H1 (cell line): ENCODE results near the gene CCDC120.

ENCODE experiments used
- ATF3 ChIP-seq: IDR thresholded peaks from 2 replicates; pipeline ENCODE4 v1.6.1; 2011; ENCODE audit warnings: low read depth, mild to moderate bottlenecking, low read length; ENCODE audit not compliant: insufficient read depth
- CHD2 ChIP-seq: IDR thresholded peaks from 2 replicates; pipeline ENCODE4 v1.6.1; 2012; ENCODE audit warnings: low read length, improper control_type of control experiment
- CREB1 ChIP-seq: IDR thresholded peaks from 2 replicates; pipeline ENCODE4 v1.6.1; 2012; ENCODE audit warnings: inconsistent platforms
- CTCF ChIP-seq, 3 experiments: IDR thresholded peaks; 1 replicate in 2 of 3; 2 replicates in 1 of 3; pipeline versions ENCODE4 v1.5.1 to v1.6.1; 2011; ENCODE audit warnings: low read length in 3 of 3, mild to moderate bottlenecking in 3 of 3, inconsistent platforms in 2 of 3, low read depth in 1 of 3, moderate library complexity in 1 of 3; ENCODE audit not compliant: insufficient read depth in 1 of 3; ENCODE audit errors: control extremely low read depth in 1 of 3
- E2F6 ChIP-seq: IDR thresholded peaks from 2 replicates; pipeline ENCODE4 v1.6.1; 2012; ENCODE audit warnings: inconsistent platforms
- NRF1 ChIP-seq: IDR thresholded peaks from 2 replicates; pipeline ENCODE4 v1.6.1; 2011; ENCODE audit warnings: mild to moderate bottlenecking, low read depth, low read length, improper control_type of control experiment
- PHF8 ChIP-seq: fragments of 200-600 bp; sonication (generic); conservative IDR thresholded peaks from 2 replicates; pipeline ENCODE4 v1.7.1; 2012; ENCODE audit warnings: low read depth, mild to moderate bottlenecking, inconsistent platforms, low read length, moderate library complexity
- POLR2A ChIP-seq, 2 experiments: IDR thresholded peaks; 1 replicate in 1 of 2; 2 replicates in 1 of 2; pipeline ENCODE4 v1.6.1; 2011; ENCODE audit warnings: low read depth in 2 of 2, low read length in 2 of 2, mild to moderate bottlenecking in 2 of 2; ENCODE audit errors: control extremely low read depth in 1 of 2
- RAD21 ChIP-seq, 2 experiments: IDR thresholded peaks in 1 of 2; conservative IDR thresholded peaks in 1 of 2; 2 replicates each; pipeline ENCODE4 v1.6.1; 2011; ENCODE audit warnings: low read depth in 2 of 2, low read length in 2 of 2, improper control_type of control experiment in 1 of 2, inconsistent platforms in 1 of 2, mild to moderate bottlenecking in 1 of 2, moderate library complexity in 1 of 2
- RNF2 ChIP-seq: fragments of 200-900, 300-1000 bp; sonication (generic); IDR thresholded peaks from 2 replicates; pipeline ENCODE4 v1.7.1; 2016; ENCODE audit warnings: borderline replicate concordance, low read depth, mild to moderate bottlenecking, antibody characterized with exemption, low read length; ENCODE audit not compliant: poor library complexity, severe bottlenecking; ENCODE audit errors: missing control alignments
- TCF12 ChIP-seq: IDR thresholded peaks from 2 replicates; pipeline ENCODE4 v1.6.1; 2011; ENCODE audit warnings: low read depth, mild to moderate bottlenecking, low read length

- TF ChIP-seq E2F6 (no peak), CHD2 (no peak), RAD21 (IDR thresholded peaks at IDR 0.05 in 1 of 2, conservative IDR thresholded peaks at IDR 0.05 in 1 of 2; ENCODE audit: low read depth in 2 of 2, low read length in 2 of 2) (no peak), TCF12 (no peak), CTCF (IDR thresholded peaks at IDR 0.05; ENCODE audit: control extremely low read depth in 1 of 3, insufficient read depth in 1 of 3, low read depth in 1 of 3, low read length in 3 of 3) (no peak), PHF8 (no peak), CREB1 (no peak), NRF1 (no peak), ATF3 (no peak), POLR2A (IDR thresholded peaks at IDR 0.05; ENCODE audit: control extremely low read depth in 1 of 2, low read depth in 2 of 2, low read length in 2 of 2) (no peak), RNF2 (no peak)
These were observed 10.2 kb downstream of the CCDC120 start for GRCh38 chrX:49069038-49069437.
